Immature natural killer cell (primary cell): Measurements from ENCODE around the gene CDK12. TPM values are rescaled to one million over a fixed set of nuclear protein-coding genes. Genes with fewer than 3 reads are reported as not detected.
"Not testable (repeated sequence)": the region's sequence is repeated elsewhere in the genome, so short reads cannot be mapped to it uniquely, and the experiment has no call there.

Source experiments
- DNase-seq, 3 donors: peaks; one replicate each; pipeline ENCODE4 v3.0.0; 2022; ENCODE audit warnings: mixed read lengths in 1 of 3
- H3K27ac Mint-ChIP-seq, 6 donors: one replicate each; pipeline ENCODE4 v1.8.0; 2020; ENCODE audit warnings: mixed read lengths in 6 of 6, mild to moderate bottlenecking in 5 of 6, inconsistent platforms in 4 of 6, moderate library complexity in 3 of 6
- H3K27me3 Mint-ChIP-seq, 3 donors: one replicate each; pipeline ENCODE4 v1.8.0; 2020 to 2021; ENCODE audit warnings: low read depth in 3 of 3, mild to moderate bottlenecking in 3 of 3, mixed read lengths in 3 of 3, moderate library complexity in 3 of 3, inconsistent platforms in 1 of 3
- H3K36me3 Mint-ChIP-seq, 3 donors: one replicate each; pipeline ENCODE4 v1.8.0; 2020; ENCODE audit warnings: mixed read lengths in 3 of 3, inconsistent platforms in 2 of 3, mild to moderate bottlenecking in 2 of 3
- H3K4me1 Mint-ChIP-seq, 2 donors: one replicate each; pipeline ENCODE4 v1.8.0; 2020; ENCODE audit warnings: inconsistent platforms in 2 of 2, mild to moderate bottlenecking in 2 of 2, mixed read lengths in 2 of 2, moderate library complexity in 1 of 2
- H3K4me3 Mint-ChIP-seq, 5 donors: one replicate each; pipeline ENCODE4 v1.8.0; 2020; ENCODE audit warnings: mild to moderate bottlenecking in 5 of 5, mixed read lengths in 5 of 5, inconsistent platforms in 3 of 5, moderate library complexity in 3 of 5
- H3K9me3 Mint-ChIP-seq, 6 donors: one replicate each; pipeline ENCODE4 v1.8.0; 2020; ENCODE audit warnings: mild to moderate bottlenecking in 6 of 6, mixed read lengths in 6 of 6, inconsistent platforms in 4 of 6, moderate library complexity in 3 of 6
- polyA plus RNA-seq, 3 donors: library from polyadenylated mRNA; unstranded; fragments of 300-500 nt; fragmentation: Illumina TruSeq; gene quantifications; one replicate each; pipeline ENCODE4 v1.2.3, GENCODE V29; 2021

CDK12 gene
- polyA plus RNA-seq, 3 donors from 2014 or later = 0.12 to 5.9 (median 1.7) TPM

- Mint-ChIP-seq H3K4me1 (no peaks in the 10 kb centered on the region), H3K36me3 (peaks cover 12 to 53% (median 21%) of the 10 kb centered on the region in 3 donors), H3K27ac (peak overlapping the region in 1 of 6 donors; percentile 45), H3K27me3 (no peaks in the 10 kb centered on the region), H3K9me3 (no peaks in the 10 kb centered on the region), H3K4me3 (no peak overlapping the region)
- DNase-seq = no peak
These were observed 64.7 kb downstream of the CDK12 start for GRCh38 chr17:39525801-39526506.

GRCh38 chr17:39527220-39527813 is 66.0 kb downstream of the CDK12 start:
- peaks cover 0 to 3% (median 0%) of the 10 kb centered on the region in 3 donors for H3K27me3 Mint-ChIP-seq
- no peak for DNase-seq
- no peak overlapping the region for H3K4me3 Mint-ChIP-seq
- peaks cover 23 to 59% (median 31%) of the 10 kb centered on the region in 3 donors for H3K36me3 Mint-ChIP-seq
- no peaks in the 10 kb centered on the region for H3K9me3 Mint-ChIP-seq
- H3K27ac Mint-ChIP-seq = no peak overlapping the region
- H3K4me1 Mint-ChIP-seq = no peaks in the 10 kb centered on the region

- DNase-seq = no peak
- Mint-ChIP-seq H3K4me1 (no peaks in the 10 kb centered on the region), H3K9me3 (no peaks in the 10 kb centered on the region), H3K4me3 (no peak overlapping the region), H3K27me3 (peaks cover 0 to 3% (median 0%) of the 10 kb centered on the region in 3 donors), H3K36me3 (peaks cover 23 to 51% (median 24%) of the 10 kb centered on the region in 3 donors), H3K27ac (peak overlapping the region in 1 of 6 donors; percentile 67)
These were observed 68.2 kb downstream of the CDK12 start for GRCh38 chr17:39529455-39529854.

GRCh38 chr17:39530513-39530912 is 69.2 kb downstream of the CDK12 start:
- Mint-ChIP-seq H3K27me3 (peaks cover 0 to 3% (median 0%) of the 10 kb centered on the region in 3 donors), H3K4me1 (no peaks in the 10 kb centered on the region)

GRCh38 chr17:39531252-39531651 is 70.0 kb downstream of the CDK12 start:
- peaks cover 0 to 3% (median 0%) of the 10 kb centered on the region in 3 donors for H3K27me3 Mint-ChIP-seq
- peaks cover 21 to 35% (median 22%) of the 10 kb centered on the region in 3 donors for H3K36me3 Mint-ChIP-seq
- no peak overlapping the region for H3K4me3 Mint-ChIP-seq
- no peak overlapping the region for H3K27ac Mint-ChIP-seq
- H3K9me3 Mint-ChIP-seq = no peaks in the 10 kb centered on the region
- peaks cover 0 to 2% of the 10 kb centered on the region in 2 donors for H3K4me1 Mint-ChIP-seq
- no peak for DNase-seq

More at GRCh38 chr17:39530513-39530912, 69.2 kb downstream of the CDK12 start:
- no peak for DNase-seq
- no peak overlapping the region for H3K4me3 Mint-ChIP-seq
- H3K27ac Mint-ChIP-seq = peak overlapping the region in 1 of 6 donors; percentile 6
- peaks cover 21 to 41% (median 23%) of the 10 kb centered on the region in 3 donors for H3K36me3 Mint-ChIP-seq
- H3K9me3 Mint-ChIP-seq = no peaks in the 10 kb centered on the region

- Mint-ChIP-seq H3K36me3 (peaks cover 10 to 17% (median 10%) of the 10 kb centered on the region in 3 donors), H3K4me1 (peaks cover 6 to 19% of the 10 kb centered on the region in 2 donors), H3K9me3 (no peaks in the 10 kb centered on the region), H3K27ac (no peak overlapping the region), H3K4me3 (no peak overlapping the region), H3K27me3 (peaks cover 0 to 3% (median 0%) of the 10 kb centered on the region in 3 donors)
- DNase-seq = no peak
These were observed 72.6 kb downstream of the CDK12 start for GRCh38 chr17:39533891-39534290.

- Mint-ChIP-seq H3K36me3 (peaks cover 10 to 14% (median 10%) of the 10 kb centered on the region in 3 donors), H3K4me1 (peaks cover 14 to 29% of the 10 kb centered on the region in 2 donors), H3K4me3 (no peak overlapping the region), H3K27me3 (peaks cover 0 to 3% (median 0%) of the 10 kb centered on the region in 3 donors), H3K27ac (peak overlapping the region in 1 of 6 donors; percentile 38), H3K9me3 (no peaks in the 10 kb centered on the region)
- DNase-seq = no peak
These were observed 73.6 kb downstream of the CDK12 start for GRCh38 chr17:39534768-39535405.

- no peaks in the 10 kb centered on the region for H3K9me3 Mint-ChIP-seq
- H3K36me3 Mint-ChIP-seq = peaks cover 6 to 7% (median 7%) of the 10 kb centered on the region in 3 donors
- peaks cover 14 to 30% of the 10 kb centered on the region in 2 donors for H3K4me1 Mint-ChIP-seq
These were observed 75.2 kb downstream of the CDK12 start for GRCh38 chr17:39536468-39536867.

GRCh38 chr17:39537364-39537763 is 76.1 kb downstream of the CDK12 start:
- not testable (repeated sequence) for H3K9me3 Mint-ChIP-seq, DNase-seq, H3K36me3 Mint-ChIP-seq, H3K27me3 Mint-ChIP-seq, H3K4me3 Mint-ChIP-seq, H3K27ac Mint-ChIP-seq
- H3K4me1 Mint-ChIP-seq = peaks cover 14 to 30% of the 10 kb centered on the region in 2 donors

More at GRCh38 chr17:39536468-39536867, 75.2 kb downstream of the CDK12 start:
- no peak overlapping the region for H3K4me3 Mint-ChIP-seq
- H3K27me3 Mint-ChIP-seq = peaks cover 0 to 3% (median 0%) of the 10 kb centered on the region in 3 donors
- H3K27ac Mint-ChIP-seq = peak overlapping the region in 2 of 6 donors; percentile 8 to 43
- DNase-seq = no peak

- no peaks in the 10 kb centered on the region for H3K36me3 Mint-ChIP-seq
- no peaks in the 10 kb centered on the region for H3K27me3 Mint-ChIP-seq
- no peaks in the 10 kb centered on the region for H3K9me3 Mint-ChIP-seq
- peaks cover 14 to 30% of the 10 kb centered on the region in 2 donors for H3K4me1 Mint-ChIP-seq
- DNase-seq = no peak
- H3K4me3 Mint-ChIP-seq = no peak overlapping the region
- H3K27ac Mint-ChIP-seq = peak overlapping the region in 1 of 6 donors; percentile 27
These were observed 77.6 kb downstream of the CDK12 start for GRCh38 chr17:39538866-39539265.

GRCh38 chr17:39540611-39541010 is 79.3 kb downstream of the CDK12 start:
- H3K27me3 Mint-ChIP-seq = no peaks in the 10 kb centered on the region
- no peak for DNase-seq
- H3K4me1 Mint-ChIP-seq = peaks cover 14 to 30% of the 10 kb centered on the region in 2 donors
- no peak overlapping the region for H3K4me3 Mint-ChIP-seq
- H3K9me3 Mint-ChIP-seq = no peaks in the 10 kb centered on the region
- H3K27ac Mint-ChIP-seq = no peak overlapping the region
- H3K36me3 Mint-ChIP-seq = peaks cover 0 to 3% (median 3%) of the 10 kb centered on the region in 3 donors

- Mint-ChIP-seq H3K9me3 (no peaks in the 10 kb centered on the region), H3K4me3 (no peak overlapping the region), H3K36me3 (peaks cover 0 to 6% (median 3%) of the 10 kb centered on the region in 3 donors), H3K27ac (no peak overlapping the region), H3K4me1 (peaks cover 13 to 23% of the 10 kb centered on the region in 2 donors), H3K27me3 (no peaks in the 10 kb centered on the region)
- no peak for DNase-seq
These were observed 80.4 kb downstream of the CDK12 start for GRCh38 chr17:39541652-39542051.

- no peak overlapping the region for H3K4me3 Mint-ChIP-seq
- H3K27ac Mint-ChIP-seq = no peak overlapping the region
- peaks cover 3 to 8% (median 3%) of the 10 kb centered on the region in 3 donors for H3K36me3 Mint-ChIP-seq
- H3K4me1 Mint-ChIP-seq = peaks cover 12 to 16% of the 10 kb centered on the region in 2 donors
- no peaks in the 10 kb centered on the region for H3K27me3 Mint-ChIP-seq
- no peak for DNase-seq
- H3K9me3 Mint-ChIP-seq = no peaks in the 10 kb centered on the region
These were observed 81.9 kb downstream of the CDK12 start for GRCh38 chr17:39543176-39543575.

- Mint-ChIP-seq H3K4me3 (no peak overlapping the region), H3K36me3 (peaks cover 3 to 8% (median 3%) of the 10 kb centered on the region in 3 donors), H3K9me3 (no peaks in the 10 kb centered on the region), H3K27me3 (no peaks in the 10 kb centered on the region), H3K4me1 (peaks cover 11 to 13% of the 10 kb centered on the region in 2 donors), H3K27ac (no peak overlapping the region)
- DNase-seq = no peak
These were observed 82.4 kb downstream of the CDK12 start for GRCh38 chr17:39543664-39544063.
